ENCODE measurements around the gene LIFR.

The LIFR gene

DNA sequence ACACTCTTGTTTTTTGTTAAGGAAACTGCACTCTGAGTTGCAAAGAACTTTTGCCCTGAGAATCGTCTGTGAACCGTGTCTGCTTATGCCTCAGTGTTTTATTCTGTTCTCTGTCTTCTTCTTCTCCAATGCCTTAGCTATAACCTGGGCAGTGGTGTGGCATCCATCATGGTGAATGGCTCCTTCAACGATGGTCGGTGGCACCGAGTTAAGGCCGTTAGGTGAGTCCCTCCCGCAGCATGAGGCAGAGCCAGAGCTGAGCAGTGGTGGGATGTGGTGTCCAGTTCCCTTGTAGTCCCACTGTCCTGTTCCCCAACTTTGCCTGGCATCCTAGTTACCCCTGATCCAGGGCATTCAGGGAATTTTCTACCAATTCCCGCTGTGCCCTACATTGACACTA lies 98.3 kb downstream of the LIFR start:
- FAIRE-seq (no peak), DNase-seq (ENCODE audit: insufficient read length, low spot score) (no peak)
- TF ChIP-seq, protein P1, sequence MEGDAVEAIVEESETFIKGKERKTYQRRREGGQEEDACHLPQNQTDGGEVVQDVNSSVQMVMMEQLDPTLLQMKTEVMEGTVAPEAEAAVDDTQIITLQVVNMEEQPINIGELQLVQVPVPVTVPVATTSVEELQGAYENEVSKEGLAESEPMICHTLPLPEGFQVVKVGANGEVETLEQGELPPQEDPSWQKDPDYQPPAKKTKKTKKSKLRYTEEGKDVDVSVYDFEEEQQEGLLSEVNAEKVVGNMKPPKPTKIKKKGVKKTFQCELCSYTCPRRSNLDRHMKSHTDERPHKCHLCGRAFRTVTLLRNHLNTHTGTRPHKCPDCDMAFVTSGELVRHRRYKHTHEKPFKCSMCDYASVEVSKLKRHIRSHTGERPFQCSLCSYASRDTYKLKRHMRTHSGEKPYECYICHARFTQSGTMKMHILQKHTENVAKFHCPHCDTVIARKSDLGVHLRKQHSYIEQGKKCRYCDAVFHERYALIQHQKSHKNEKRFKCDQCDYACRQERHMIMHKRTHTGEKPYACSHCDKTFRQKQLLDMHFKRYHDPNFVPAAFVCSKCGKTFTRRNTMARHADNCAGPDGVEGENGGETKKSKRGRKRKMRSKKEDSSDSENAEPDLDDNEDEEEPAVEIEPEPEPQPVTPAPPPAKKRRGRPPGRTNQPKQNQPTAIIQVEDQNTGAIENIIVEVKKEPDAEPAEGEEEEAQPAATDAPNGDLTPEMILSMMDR (IDR thresholded peaks at IDR 0.05; ENCODE audit: insufficient read depth, missing control alignments), result no peak

DNA sequence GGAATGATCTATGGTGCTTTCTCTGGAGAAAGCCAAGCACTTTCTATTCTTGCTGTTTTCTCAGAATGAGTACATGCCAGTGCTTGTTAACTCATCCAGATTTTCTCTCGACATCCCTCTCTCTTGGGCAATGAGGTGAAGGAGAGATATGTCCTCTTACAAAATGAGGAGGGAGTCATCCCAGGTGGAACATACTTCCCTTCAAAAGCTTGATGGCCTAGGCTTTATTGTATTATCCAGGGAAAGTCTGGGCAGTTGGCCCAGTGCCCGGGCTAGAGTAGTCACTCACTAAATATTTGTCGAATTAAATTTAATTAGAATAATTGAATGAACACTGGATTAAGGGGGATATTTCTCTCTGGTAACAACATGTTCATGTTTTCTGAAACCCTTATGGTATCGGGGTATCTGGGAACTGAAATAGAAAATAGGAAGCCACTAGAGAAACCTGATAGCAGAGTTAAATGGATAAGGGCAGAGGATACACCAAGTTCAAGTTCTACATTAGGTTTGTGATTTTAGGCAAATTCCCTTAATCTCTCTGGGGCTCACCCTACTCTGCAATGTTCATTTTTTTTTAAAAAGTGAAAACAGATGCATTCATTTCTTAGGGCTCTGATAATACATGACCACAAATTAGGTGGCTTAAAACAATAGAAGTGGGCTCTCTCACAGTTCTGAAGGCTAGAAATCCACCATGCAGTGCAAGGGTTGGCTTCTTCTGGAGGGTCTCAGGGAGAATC lies 99.6 kb downstream of the LIFR start:
- FAIRE-seq (no peak), DNase-seq (ENCODE audit: insufficient read length, low spot score) (no peak)
- TF ChIP-seq, protein P1 (IDR thresholded peaks at IDR 0.05; ENCODE audit: insufficient read depth, missing control alignments), result no peak

DNA sequence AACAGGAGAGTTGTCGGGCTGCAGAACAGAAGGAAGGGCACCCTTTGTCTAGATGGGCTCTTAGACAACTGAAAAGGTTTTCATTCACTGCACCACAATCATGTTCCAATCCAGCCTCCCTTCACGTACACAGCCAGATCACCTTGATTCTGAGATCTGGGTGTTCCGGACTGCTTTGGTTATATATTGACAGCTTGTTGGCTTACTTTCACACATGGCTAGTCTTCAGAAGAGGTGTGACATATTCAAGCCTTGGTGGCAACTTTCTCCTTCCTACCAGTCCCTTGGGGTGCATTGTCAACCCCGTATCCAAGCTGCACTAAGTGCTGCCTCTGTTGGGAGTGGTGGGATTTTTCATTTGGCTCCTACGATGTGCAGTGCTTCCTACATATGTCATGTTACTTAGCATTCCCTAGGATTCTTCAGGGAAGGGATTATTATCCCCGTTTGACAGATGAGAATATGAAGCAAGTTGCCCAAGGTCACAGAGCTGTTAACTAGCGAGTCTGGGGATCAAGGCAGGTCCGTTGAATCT lies 100.6 kb downstream of the LIFR start:
- TF ChIP-seq, protein P1 (IDR thresholded peaks at IDR 0.05; ENCODE audit: insufficient read depth, missing control alignments), result no peak
- FAIRE-seq, result no peak
- no peak for DNase-seq (ENCODE audit: insufficient read length, low spot score)

DNA sequence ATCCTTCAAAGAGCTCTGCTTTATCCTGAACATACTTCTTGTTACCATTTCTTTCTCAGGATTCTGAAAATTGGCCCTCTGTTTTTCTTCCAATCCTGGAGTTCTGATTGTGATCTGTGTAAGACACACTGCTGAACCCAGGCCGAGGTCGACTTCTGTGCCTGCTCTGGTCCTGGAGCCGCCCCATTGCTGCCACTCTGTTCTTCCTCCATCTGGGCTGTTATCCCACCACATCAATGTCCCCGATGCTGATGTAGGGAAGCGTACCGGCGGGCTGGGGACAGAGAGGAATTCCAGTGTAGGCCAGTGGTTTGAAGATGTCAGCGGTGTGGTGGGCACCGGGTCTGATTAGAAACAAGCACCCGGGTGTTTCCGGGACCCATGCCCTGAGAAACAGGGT lies 102.5 kb downstream of the LIFR start:
- TF ChIP-seq, protein P1 (IDR thresholded peaks at IDR 0.05; ENCODE audit: insufficient read depth, missing control alignments), result no peak
- no peak for FAIRE-seq
- DNase-seq (ENCODE audit: insufficient read length, low spot score), result no peak

DNA sequence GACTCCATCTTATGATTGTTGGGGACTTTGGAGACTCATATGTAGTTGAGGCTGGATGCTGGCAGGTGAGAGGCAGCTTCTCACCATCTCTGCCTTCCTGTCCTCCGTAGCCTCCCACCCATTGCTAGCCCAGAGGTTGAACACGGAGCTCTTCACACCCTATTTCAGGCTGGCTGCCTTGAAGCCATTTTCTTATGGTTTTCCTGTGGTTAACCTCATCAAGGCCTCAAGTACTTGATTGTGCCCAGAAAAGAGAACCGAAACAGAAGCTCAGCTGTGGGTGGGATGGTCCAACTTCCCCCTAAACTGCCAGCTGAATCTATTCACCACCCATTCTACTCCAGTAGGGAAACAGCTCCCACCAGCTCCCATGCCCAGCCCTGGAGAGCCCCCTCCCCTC lies 102.9 kb downstream of the LIFR start:
- TF ChIP-seq, protein P1 (IDR thresholded peaks at IDR 0.05; ENCODE audit: insufficient read depth, missing control alignments), result no peak
- no peak for FAIRE-seq
- DNase-seq (ENCODE audit: insufficient read length, low spot score), result no peak

DNA sequence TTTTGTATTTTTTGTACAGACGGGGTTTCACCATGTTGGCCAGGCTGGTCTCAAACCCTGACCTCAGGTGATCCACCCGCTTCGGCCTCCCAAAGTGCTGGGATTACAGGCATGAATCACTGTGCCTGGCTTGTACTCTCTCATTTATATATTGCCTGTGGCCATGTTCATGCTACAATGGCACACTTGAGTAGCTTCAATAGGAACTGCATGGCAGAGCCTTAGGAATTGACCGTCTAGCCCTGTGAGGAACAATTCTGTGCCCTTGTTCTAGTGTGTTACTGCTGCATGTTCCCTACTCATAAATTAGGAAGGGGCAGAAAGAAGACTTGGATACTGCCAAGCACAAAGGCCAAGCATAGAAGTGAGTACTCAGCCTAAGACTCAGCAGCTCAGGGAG lies 104.2 kb downstream of the LIFR start:
- no peak for DNase-seq (ENCODE audit: insufficient read length, low spot score)
- no peak for FAIRE-seq
- TF ChIP-seq, protein P1 (IDR thresholded peaks at IDR 0.05; ENCODE audit: insufficient read depth, missing control alignments), result no peak

DNA sequence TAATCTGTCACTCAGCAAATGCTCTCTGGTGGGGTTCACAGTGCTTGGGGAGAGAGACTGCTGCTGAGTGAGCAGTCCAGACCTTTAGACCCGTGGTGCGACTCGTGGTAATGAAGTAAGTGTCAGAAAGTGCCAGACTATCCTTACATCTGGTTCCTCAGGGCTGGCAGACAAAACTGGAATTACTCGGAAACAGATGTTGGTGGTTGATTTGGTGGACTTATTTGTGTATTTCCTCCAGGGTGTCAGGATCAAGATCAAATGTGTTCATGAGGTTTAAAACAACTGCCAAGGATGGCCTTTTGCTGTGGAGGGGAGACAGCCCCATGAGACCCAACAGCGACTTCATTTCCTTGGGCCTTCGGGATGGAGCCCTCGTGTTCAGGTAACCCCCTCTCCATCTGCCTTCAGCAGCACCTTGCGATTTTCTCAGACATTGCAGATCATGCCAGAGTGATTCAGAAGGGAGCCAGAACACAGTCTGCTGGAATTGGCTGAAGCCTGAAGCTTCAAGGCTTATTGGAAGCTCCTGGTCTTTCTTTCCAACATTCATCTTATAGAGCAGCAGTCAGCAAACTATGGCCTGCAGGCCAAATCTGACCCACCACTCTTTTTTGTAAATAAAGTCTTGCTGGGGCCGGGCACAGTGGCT lies 105.2 kb downstream of the LIFR start:
- FAIRE-seq (no peak), DNase-seq (ENCODE audit: insufficient read length, low spot score) (no peak)
- TF ChIP-seq, protein P1 (IDR thresholded peaks at IDR 0.05; ENCODE audit: insufficient read depth, missing control alignments), result no peak

All from D721Med (cell line).